Trophoblast cell (in vitro differentiated cells and primary cell): ENCODE data around the gene CHMP1B.

ENCODE experiments used
- DNase-seq, 2 donors: peaks; one replicate each; pipeline ENCODE4 v3.0.0-alpha.2; 2016
- H2AFZ ChIP-seq: 2 replicates; pipeline ENCODE4 v1.6.1; 2013; ENCODE audit warnings: low read length, moderate library complexity, mild to moderate bottlenecking; ENCODE audit not compliant: insufficient read depth, poor library complexity
- H2AK5ac ChIP-seq: 2 replicates; pipeline ENCODE4 v1.6.1; 2013; ENCODE audit warnings: mild to moderate bottlenecking, low read length
- H2BK120ac ChIP-seq: 2 replicates; pipeline ENCODE4 v1.6.1; 2013; ENCODE audit warnings: low read length, mild to moderate bottlenecking, moderate library complexity; ENCODE audit not compliant: insufficient read depth, poor library complexity
- H2BK12ac ChIP-seq: 2 replicates; pipeline ENCODE4 v1.6.1; 2013; ENCODE audit warnings: mild to moderate bottlenecking, low read length, moderate library complexity
- H2BK5ac ChIP-seq: 2 replicates; pipeline ENCODE4 v1.6.1; 2013; ENCODE audit warnings: low read length, low read depth, moderate library complexity, mild to moderate bottlenecking; ENCODE audit not compliant: poor library complexity
- H3K14ac ChIP-seq: 2 replicates; pipeline ENCODE4 v1.6.1; 2013; ENCODE audit warnings: mild to moderate bottlenecking, low read length
- H3K18ac ChIP-seq: 2 replicates; pipeline ENCODE4 v1.6.1; 2013; ENCODE audit warnings: mild to moderate bottlenecking, low read length
- H3K23ac ChIP-seq: 2 replicates; pipeline ENCODE4 v1.6.1; 2013; ENCODE audit warnings: low read length
- H3K27ac ChIP-seq: 2 replicates; pipeline ENCODE4 v1.5.1; 2013; ENCODE audit warnings: low read depth, mild to moderate bottlenecking, inconsistent platforms, low read length, moderate library complexity
- H3K27me3 ChIP-seq: 2 replicates; pipeline ENCODE4 v1.6.1; 2013; ENCODE audit warnings: inconsistent platforms, mild to moderate bottlenecking, low read length, moderate library complexity; ENCODE audit not compliant: insufficient read depth
- H3K36me3 ChIP-seq, 2 experiments: 1 replicate in 1 of 2; 2 replicates in 1 of 2; pipeline ENCODE4 v1.6.1; 2013; ENCODE audit warnings: low read length in 2 of 2, mild to moderate bottlenecking in 2 of 2, moderate library complexity in 1 of 2; ENCODE audit not compliant: insufficient read depth in 2 of 2, control insufficient read depth in 1 of 2
- H3K4ac ChIP-seq: 2 replicates; pipeline ENCODE4 v1.6.1; 2013; ENCODE audit warnings: low read depth, mild to moderate bottlenecking, low read length, moderate library complexity
- H3K4me1 ChIP-seq, 2 experiments: 1 replicate in 1 of 2; 2 replicates in 1 of 2; pipeline ENCODE4 v1.6.1; 2013; ENCODE audit warnings: low read length in 2 of 2, mild to moderate bottlenecking in 2 of 2, moderate library complexity in 1 of 2; ENCODE audit not compliant: insufficient read depth in 2 of 2, control insufficient read depth in 1 of 2
- H3K4me2 ChIP-seq: 2 replicates; pipeline ENCODE4 v1.6.1; 2013; ENCODE audit warnings: inconsistent platforms, mild to moderate bottlenecking, low read length, moderate library complexity
- H3K4me3 ChIP-seq: 2 replicates; pipeline ENCODE4 v1.5.1; 2013; ENCODE audit warnings: mild to moderate bottlenecking, low read depth, low read length, inconsistent platforms
- H3K79me1 ChIP-seq: one replicate; pipeline ENCODE4 v1.6.1; 2013; ENCODE audit warnings: low read length
- H3K79me2 ChIP-seq: 2 replicates; pipeline ENCODE4 v1.6.1; 2013; ENCODE audit warnings: low read length, mild to moderate bottlenecking; ENCODE audit not compliant: control insufficient read depth, insufficient read depth, poor library complexity
- H3K9ac ChIP-seq: 2 replicates; pipeline ENCODE4 v1.6.1; 2013; ENCODE audit warnings: mild to moderate bottlenecking, low read length
- H3K9me3 ChIP-seq: 2 replicates; pipeline ENCODE4 v1.6.1; 2013; ENCODE audit warnings: low read depth, mild to moderate bottlenecking, control low read depth, inconsistent platforms, low read length; ENCODE audit not compliant: insufficient read depth
- H4K12ac ChIP-seq: 2 replicates; pipeline ENCODE4 v1.6.1; 2013; ENCODE audit warnings: low read depth, mild to moderate bottlenecking, low read length, moderate library complexity
- H4K8ac ChIP-seq: 2 replicates; pipeline ENCODE4 v1.6.1; 2013; ENCODE audit warnings: low read depth, mild to moderate bottlenecking, low read length, moderate library complexity
- H4K91ac ChIP-seq: one replicate; pipeline ENCODE4 v1.6.1; 2013; ENCODE audit warnings: low read depth, mild to moderate bottlenecking, low read length, moderate library complexity
- WGBS: extraction: QIAGEN DNeasy Blood & Tissue Kit; methylation state at CpG from one replicate; pipeline ENCODE4 v1.1.7; 2013; ENCODE audit warnings: missing lambda C conversion rate; ENCODE audit not compliant: insufficient read length, insufficient coverage; ENCODE audit errors: extremely low coverage; 5-methylcytosine and 5-hydroxymethylcytosine counted together

Gene CHMP1B

DNA sequence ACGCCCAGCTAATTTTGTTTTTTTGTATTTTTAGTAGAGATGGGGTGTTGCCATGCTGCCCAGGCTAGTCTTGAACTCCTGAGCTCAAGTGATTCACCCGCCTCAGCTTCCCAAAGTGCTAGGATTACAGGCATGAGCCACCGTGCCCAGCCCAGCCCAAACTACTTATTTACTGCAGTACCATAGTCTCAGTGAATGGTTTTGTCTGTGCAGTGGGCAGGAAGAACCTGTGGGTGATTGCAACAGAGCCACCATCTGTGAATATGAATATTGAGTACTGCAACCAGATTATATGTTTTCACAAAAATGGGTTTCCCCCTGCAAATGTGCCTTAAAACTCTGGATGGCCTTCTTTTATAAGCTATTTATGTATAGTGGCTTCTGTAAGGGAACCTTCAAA is 47.9 kb downstream of the CHMP1B start:
- H3K36me3 ChIP-seq, result peaks cover 3 to 14% of the 10 kb centered on the region in 2 experiments
- no peak for DNase-seq

GRCh38 chr18:11901826-11902438 is 50.7 kb downstream of the CHMP1B start:
- Histone ChIP-seq H3K14ac (no peak overlapping the region), H3K79me2 (no peaks in the 10 kb centered on the region), H3K79me1 (no peaks in the 10 kb centered on the region), H3K9ac (no peak overlapping the region), H3K27me3 (no peaks in the 10 kb centered on the region), H4K8ac (no peak overlapping the region), H3K27ac (no peak overlapping the region), H3K4me3 (no peak overlapping the region), H2BK120ac (no peak overlapping the region), H4K91ac (no peak overlapping the region), H4K12ac (no peak overlapping the region), H3K4ac (no peak overlapping the region), H3K4me2 (no peak overlapping the region), H3K4me1 (no peaks in the 10 kb centered on the region), H2BK5ac (no peak overlapping the region), H3K36me3 (peaks cover 0 to 6% of the 10 kb centered on the region in 2 experiments), H2AK5ac (no peak overlapping the region), H3K23ac (no peak overlapping the region), H3K18ac (no peak overlapping the region), H2AFZ (no peak overlapping the region), H2BK12ac (no peak overlapping the region), H3K9me3 (no peaks in the 10 kb centered on the region)
- DNase-seq, result no peak
- no CpG with 5 or more reads among the region's 5 CpGs for WGBS

More for the DNA sequence above, 47.9 kb downstream of the CHMP1B start:
- no peak overlapping the region for H2BK120ac ChIP-seq
- no peak overlapping the region for H2BK5ac ChIP-seq
- no peak overlapping the region for H3K18ac ChIP-seq
- no peak overlapping the region for H3K9ac ChIP-seq
- no peak overlapping the region for H4K8ac ChIP-seq
- no peaks in the 10 kb centered on the region for H3K79me1 ChIP-seq
- no peak overlapping the region for H2AFZ ChIP-seq
- H2BK12ac ChIP-seq, result no peak overlapping the region
- H3K14ac ChIP-seq, result no peak overlapping the region
- H4K12ac ChIP-seq, result no peak overlapping the region
- H3K4me1 ChIP-seq, result no peaks in the 10 kb centered on the region
- H3K4me3 ChIP-seq, result no peak overlapping the region
- no peaks in the 10 kb centered on the region for H3K27me3 ChIP-seq
- no CpG with 5 or more reads among the region's 3 CpGs for WGBS
- no peaks in the 10 kb centered on the region for H3K9me3 ChIP-seq
- H4K91ac ChIP-seq, result no peak overlapping the region
- no peak overlapping the region for H3K4me2 ChIP-seq
- no peak overlapping the region for H3K23ac ChIP-seq
- no peaks in the 10 kb centered on the region for H3K79me2 ChIP-seq
- H3K27ac ChIP-seq, result no peak overlapping the region
- H2AK5ac ChIP-seq, result no peak overlapping the region
- H3K4ac ChIP-seq, result no peak overlapping the region

- H2AFZ ChIP-seq, result no peak overlapping the region
- no peak overlapping the region for H2BK120ac ChIP-seq
- H3K9ac ChIP-seq, result no peak overlapping the region
- no peak overlapping the region for H4K91ac ChIP-seq
- H3K4me3 ChIP-seq, result no peak overlapping the region
- no peaks in the 10 kb centered on the region for H3K9me3 ChIP-seq
- H4K12ac ChIP-seq, result no peak overlapping the region
- no peak overlapping the region for H2AK5ac ChIP-seq
- no peak overlapping the region for H4K8ac ChIP-seq
- no peak overlapping the region for H3K18ac ChIP-seq
- WGBS, result no CpG with 5 or more reads among the region's 7 CpGs
- H3K14ac ChIP-seq, result no peak overlapping the region
- no peak overlapping the region for H2BK12ac ChIP-seq
- H3K36me3 ChIP-seq, result peaks cover 0 to 6% of the 10 kb centered on the region in 2 experiments
- no peak overlapping the region for H3K27ac ChIP-seq
- no peak for DNase-seq
- H3K4me2 ChIP-seq, result no peak overlapping the region
- H3K27me3 ChIP-seq, result no peaks in the 10 kb centered on the region
- H3K79me1 ChIP-seq, result no peaks in the 10 kb centered on the region
- H3K4ac ChIP-seq, result no peak overlapping the region
- H3K4me1 ChIP-seq, result peaks cover 4% of the 10 kb centered on the region in 2 experiments
- no peak overlapping the region for H3K23ac ChIP-seq
- H3K79me2 ChIP-seq, result peaks cover 2% of the 10 kb centered on the region
- H2BK5ac ChIP-seq, result no peak overlapping the region
Measured at GRCh38 chr18:11902522-11903292, 51.5 kb downstream of the CHMP1B start.
